Measurements from ENCODE around the gene HBA1.

HBA1 gene

DNA sequence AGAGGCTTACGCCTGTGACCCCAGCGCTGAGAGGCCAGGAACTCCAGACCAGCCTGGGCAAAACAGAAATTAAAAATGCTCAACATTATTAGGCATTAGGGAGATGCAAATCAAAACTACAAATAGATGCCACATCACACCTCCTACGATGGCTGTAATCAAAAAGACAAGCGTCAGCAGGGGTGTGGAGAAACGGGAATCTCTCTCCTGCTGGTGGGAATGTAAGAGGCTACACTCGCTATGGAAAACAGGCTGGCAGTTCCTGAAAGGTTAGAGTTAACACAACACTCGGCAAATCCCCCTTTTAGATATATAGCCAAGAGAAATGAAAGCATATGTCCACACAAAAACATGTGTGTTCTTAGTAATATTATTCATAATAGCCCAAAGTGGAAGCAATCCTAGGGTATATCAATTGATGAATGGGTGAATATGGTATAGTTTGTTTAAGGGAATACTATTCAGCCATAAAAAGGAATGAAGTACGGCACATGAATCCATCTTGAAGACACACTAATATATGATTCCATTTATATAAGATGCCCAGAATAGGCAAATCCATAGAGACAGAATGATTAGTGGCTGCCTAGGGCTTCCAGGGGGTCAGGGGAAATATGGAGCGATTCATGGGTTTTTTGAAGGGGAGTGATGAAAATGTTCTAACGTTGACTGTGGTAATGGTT is 36.2 kb upstream of the HBA1 start:
- H3K4me3 ChIP-seq (ENCODE audit: low read depth, low read length), result no peak overlapping the region
- no peaks in the 10 kb centered on the region for H3K4me1 ChIP-seq
- no peaks in the 10 kb centered on the region for H3K9me3 ChIP-seq
- no peak for DNase-seq
- H3K36me3 ChIP-seq, result no peaks in the 10 kb centered on the region
- H3K27me3 ChIP-seq, result no peaks in the 10 kb centered on the region
- TF ChIP-seq, protein P1, sequence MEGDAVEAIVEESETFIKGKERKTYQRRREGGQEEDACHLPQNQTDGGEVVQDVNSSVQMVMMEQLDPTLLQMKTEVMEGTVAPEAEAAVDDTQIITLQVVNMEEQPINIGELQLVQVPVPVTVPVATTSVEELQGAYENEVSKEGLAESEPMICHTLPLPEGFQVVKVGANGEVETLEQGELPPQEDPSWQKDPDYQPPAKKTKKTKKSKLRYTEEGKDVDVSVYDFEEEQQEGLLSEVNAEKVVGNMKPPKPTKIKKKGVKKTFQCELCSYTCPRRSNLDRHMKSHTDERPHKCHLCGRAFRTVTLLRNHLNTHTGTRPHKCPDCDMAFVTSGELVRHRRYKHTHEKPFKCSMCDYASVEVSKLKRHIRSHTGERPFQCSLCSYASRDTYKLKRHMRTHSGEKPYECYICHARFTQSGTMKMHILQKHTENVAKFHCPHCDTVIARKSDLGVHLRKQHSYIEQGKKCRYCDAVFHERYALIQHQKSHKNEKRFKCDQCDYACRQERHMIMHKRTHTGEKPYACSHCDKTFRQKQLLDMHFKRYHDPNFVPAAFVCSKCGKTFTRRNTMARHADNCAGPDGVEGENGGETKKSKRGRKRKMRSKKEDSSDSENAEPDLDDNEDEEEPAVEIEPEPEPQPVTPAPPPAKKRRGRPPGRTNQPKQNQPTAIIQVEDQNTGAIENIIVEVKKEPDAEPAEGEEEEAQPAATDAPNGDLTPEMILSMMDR (IDR thresholded peaks at IDR 0.05; ENCODE audit: low read depth, low read length), result no peak

DNA sequence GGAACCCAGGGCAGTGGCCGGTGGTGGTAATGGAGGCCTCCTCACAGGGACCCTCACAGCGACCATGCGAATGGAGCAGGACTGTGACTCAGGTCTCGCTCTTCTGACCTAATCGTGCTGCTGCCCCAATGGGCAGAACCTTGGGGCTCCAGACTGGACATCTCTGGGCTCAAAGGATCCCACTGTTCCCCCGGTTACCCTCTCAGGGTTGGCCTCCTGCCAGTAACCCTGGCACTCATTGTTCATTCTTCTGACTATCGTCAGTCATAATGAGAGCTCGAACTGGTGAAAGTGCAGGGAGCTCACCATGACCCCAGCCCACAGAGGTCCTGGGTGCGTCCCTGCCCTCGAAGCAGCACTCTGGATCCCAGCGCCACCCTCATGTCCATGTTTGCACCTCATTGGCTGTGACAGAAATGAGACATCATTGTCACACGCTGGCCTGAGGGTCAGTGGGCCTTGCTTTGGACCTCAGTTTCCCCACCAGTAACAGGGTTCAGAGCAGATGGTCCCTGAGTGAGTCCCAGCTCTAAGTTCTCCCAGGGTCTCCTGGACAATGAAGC is 34.0 kb upstream of the HBA1 start:
- no peaks in the 10 kb centered on the region for H3K27me3 ChIP-seq
- no peak overlapping the region for H3K4me3 ChIP-seq (ENCODE audit: low read depth, low read length)
- no peaks in the 10 kb centered on the region for H3K4me1 ChIP-seq
- H3K9me3 ChIP-seq, result no peaks in the 10 kb centered on the region
- no peak for DNase-seq
- TF ChIP-seq, protein P1 (IDR thresholded peaks at IDR 0.05; ENCODE audit: low read depth, low read length), result no peak
- no peaks in the 10 kb centered on the region for H3K36me3 ChIP-seq

DNA sequence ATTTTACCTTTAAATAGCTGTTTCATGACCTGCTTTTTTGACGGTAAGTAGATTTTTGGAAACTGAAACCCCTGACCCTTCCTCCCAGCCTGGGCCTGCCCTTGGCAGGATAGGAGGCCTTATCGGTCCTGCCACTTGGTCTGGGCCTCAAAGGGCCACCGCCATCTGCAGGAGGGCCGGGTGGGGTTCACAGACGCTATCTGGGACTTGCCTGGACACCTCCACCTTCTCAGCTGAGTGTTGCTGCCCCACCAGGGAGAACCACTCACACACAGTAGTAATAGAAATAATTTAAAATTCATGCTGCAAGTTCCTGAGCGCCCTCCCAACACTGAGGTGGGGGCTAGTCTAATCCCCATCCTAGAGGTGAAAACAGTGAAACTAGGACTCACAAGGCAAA is 33.4 kb upstream of the HBA1 start:
- TF ChIP-seq, protein P1 (IDR thresholded peaks at IDR 0.05; ENCODE audit: low read depth, low read length), result no peak

DNA sequence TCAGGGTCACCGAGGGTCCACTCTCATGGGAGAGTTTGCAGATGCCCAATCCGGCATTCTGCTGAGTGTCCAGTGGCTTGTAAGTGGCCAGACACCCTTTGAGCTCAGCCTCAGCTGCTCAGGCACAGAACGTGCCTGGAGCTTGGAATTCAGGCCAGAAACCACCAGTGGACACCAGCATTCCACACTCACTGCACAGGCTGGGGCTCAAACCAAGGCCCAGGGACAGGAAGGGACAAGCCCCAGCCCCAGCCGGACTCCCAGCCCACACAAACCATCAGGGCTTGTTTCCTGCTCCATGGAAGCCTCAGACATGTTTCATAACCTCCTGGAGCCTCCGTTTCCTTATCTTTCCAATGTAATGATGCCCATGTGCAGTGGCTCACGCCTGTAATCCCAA is 33.0 kb upstream of the HBA1 start:
- TF ChIP-seq, protein P1 (IDR thresholded peaks at IDR 0.05; ENCODE audit: low read depth, low read length), result no peak
- Histone ChIP-seq H3K4me1 (no peaks in the 10 kb centered on the region), H3K36me3 (no peaks in the 10 kb centered on the region), H3K4me3 (ENCODE audit: low read depth, low read length) (no peak overlapping the region), H3K9me3 (no peaks in the 10 kb centered on the region), H3K27me3 (no peaks in the 10 kb centered on the region)
- no peak for DNase-seq

More for the DNA sequence above, 33.4 kb upstream of the HBA1 start:
- no peak for DNase-seq
- H3K27me3 ChIP-seq, result no peaks in the 10 kb centered on the region
- H3K9me3 ChIP-seq, result no peaks in the 10 kb centered on the region
- H3K36me3 ChIP-seq, result no peaks in the 10 kb centered on the region
- no peak overlapping the region for H3K4me3 ChIP-seq (ENCODE audit: low read depth, low read length)
- H3K4me1 ChIP-seq, result no peaks in the 10 kb centered on the region

DNA sequence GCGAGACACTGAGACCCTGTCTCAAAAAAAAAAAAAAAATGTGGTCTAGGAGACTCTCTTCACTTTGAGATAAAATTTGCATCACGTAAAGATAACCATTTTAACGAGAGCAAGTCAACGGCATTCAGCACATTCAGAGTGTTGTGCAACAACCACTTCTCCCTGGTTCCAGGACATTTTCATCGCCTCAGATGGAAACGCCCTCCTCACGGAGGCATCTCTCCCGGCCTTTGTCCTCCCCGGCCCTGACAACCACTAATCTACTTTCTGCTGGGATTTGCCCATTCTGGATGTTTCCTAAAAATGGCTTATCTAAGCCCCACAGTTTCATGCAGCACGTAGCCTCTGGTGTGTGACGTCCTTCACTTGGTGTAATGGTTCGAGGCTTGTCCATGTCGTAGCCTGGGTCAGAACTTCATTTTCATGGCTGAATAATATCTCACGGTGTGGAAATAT is 31.7 kb upstream of the HBA1 start:
- H3K4me3 ChIP-seq (ENCODE audit: low read depth, low read length), result no peak overlapping the region
- no peak for DNase-seq
- TF ChIP-seq, protein P1 (IDR thresholded peaks at IDR 0.05; ENCODE audit: low read depth, low read length), result no peak

DNA sequence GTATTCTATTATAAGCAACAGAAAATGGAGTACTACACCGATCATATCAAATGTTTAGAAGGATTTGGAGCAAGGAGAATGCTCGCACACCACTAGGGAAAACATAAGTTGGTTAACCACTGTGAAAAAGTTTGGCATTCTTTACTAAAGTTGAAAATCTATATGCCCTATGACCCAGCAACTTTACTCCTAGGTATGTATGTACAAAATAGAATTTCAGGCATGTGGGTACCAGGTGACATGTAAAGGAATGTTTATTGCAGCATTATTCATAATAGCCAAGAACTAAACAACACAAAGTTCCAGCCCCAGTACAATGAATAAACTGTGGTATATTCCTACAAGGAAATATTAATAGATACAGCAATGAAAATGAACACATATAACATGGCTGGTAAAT is 29.8 kb upstream of the HBA1 start:
- Histone ChIP-seq H3K9me3 (no peaks in the 10 kb centered on the region), H3K36me3 (no peaks in the 10 kb centered on the region), H3K27me3 (no peaks in the 10 kb centered on the region), H3K4me1 (peaks cover 7% of the 10 kb centered on the region), H3K4me3 (ENCODE audit: low read depth, low read length) (no peak overlapping the region)
- TF ChIP-seq, protein P1 (IDR thresholded peaks at IDR 0.05; ENCODE audit: low read depth, low read length), result no peak
- no peak for DNase-seq

More for the DNA sequence above, 31.7 kb upstream of the HBA1 start:
- no peaks in the 10 kb centered on the region for H3K27me3 ChIP-seq
- peaks cover 7% of the 10 kb centered on the region for H3K4me1 ChIP-seq
- no peaks in the 10 kb centered on the region for H3K9me3 ChIP-seq
- H3K36me3 ChIP-seq, result no peaks in the 10 kb centered on the region
